ENCODE results near the gene FAM168B.
A peak's percentile ranks its signal among the peaks of the same experiment; 100 is the strongest.

- peak; percentile 24; the same call in 1 of the 2 replicates for TF ChIP-seq GATA2 (IDR thresholded peaks at IDR 0.05; ENCODE audit: low read depth, low read length)
- TF ChIP-seq GATA3 (IDR thresholded peaks at IDR 0.05; ENCODE audit: low read depth, low read length) = no peak
Measured at GRCh38 chr2:131031875-131032274, 61.4 kb downstream of the FAM168B start.
